Measurements from ENCODE around the gene UTS2B.
"Not testable (repeated sequence)": the region's sequence is repeated elsewhere in the genome, so short reads cannot be mapped to it uniquely, and the experiment has no call there.

UTS2B gene

GRCh38 chr3:191290311-191291025 lies 39.9 kb downstream of the UTS2B start:
- in situ Hi-C loops (cut with HindIII; ENCODE audit: low sequenced_read_pairs), result no loop called here

GRCh38 chr3:191283400-191283799 lies 46.9 kb downstream of the UTS2B start:
- in situ Hi-C loops (cut with HindIII; ENCODE audit: low sequenced_read_pairs), result no loop called here

DNA sequence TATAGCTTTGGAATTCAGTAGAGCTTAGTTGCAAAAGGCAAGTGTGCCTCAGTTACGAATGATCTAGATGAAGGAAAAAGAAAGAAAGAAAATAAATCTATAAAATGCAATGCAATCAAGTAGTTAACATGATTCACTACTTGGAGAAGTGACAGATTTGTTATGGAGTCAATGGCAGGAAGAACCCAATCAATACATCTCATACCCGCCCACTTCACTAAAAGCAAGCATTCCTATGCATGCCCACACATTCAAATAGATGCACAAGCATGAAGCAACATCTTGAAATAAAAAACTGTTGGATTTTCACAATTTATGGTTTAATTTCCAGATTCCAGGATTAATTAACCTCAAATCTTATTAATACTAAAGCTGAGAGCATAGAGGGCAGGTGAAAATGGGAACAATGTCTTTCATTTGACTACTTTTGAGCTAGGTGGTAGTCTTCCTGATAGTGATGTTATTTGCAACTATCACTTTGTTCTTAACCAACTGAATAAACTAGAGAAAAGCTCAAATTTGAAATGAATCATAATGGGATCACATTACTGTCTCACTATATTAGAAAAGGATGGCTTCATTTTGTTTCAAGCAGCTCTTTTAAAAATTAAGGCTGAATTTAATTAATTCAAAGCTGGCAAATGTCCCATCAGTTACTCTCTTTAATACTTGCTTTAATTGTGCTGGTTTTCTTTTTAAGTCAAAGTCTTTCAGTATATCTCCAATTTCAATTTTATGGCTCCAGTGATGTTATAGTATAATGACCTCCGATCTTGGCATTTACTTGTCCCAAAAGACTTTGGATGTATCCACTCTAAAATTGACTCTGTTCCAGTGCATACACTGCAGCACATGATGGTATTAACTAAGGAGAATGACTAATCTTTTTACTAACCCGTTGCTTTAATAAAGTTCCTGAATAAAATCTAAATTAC lies 47.8 kb downstream of the UTS2B start:
- in situ Hi-C loops (cut with HindIII; ENCODE audit: low sequenced_read_pairs), result no loop called here

DNA sequence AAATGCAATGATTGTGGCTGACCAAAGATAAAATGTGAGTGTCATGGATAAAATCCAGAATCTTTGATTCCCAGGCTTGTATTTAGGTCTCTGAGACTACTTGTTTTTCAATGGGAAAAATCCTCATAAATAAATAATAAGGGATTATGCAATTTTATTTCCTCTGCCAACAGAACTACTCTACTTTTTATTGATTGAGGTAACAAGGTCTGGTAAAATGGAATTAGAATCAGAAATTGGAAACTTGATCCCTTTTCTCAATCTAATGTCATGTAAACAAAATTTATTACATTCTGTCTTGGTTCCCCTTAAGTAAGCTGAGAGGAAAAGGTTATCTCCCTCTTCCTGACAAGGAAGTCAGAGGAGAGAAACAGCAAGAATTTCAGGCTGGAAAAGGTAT lies 49.4 kb downstream of the UTS2B start:
- in situ Hi-C loops (cut with HindIII; ENCODE audit: low sequenced_read_pairs), result no loop called here

DNA sequence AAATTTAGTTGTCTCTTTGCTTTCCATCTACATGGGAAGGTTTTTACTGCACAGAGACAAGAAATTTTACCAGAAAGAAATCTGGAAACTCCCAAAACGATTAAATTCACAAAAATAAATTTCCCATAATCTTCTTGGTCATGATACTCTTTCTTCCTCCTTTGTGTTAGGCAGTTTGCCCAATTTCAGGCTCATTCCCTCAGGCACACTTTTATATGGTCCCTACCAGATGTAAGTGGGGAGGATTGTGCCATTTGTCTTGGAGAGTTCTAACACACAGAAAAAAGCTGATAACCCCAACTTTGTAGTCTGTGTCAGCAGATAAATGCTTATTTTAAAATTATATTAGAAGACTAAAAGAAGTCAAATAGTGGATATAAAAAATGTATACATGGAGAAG lies 50.2 kb downstream of the UTS2B start:
- in situ Hi-C loops (cut with HindIII; ENCODE audit: low sequenced_read_pairs), result no loop called here

- in situ Hi-C loops (cut with HindIII; ENCODE audit: low sequenced_read_pairs), result no loop called here
Observed at GRCh38 chr3:191275751-191276150, 54.6 kb downstream of the UTS2B start.

- in situ Hi-C loops (cut with HindIII; ENCODE audit: low sequenced_read_pairs), result not testable (repeated sequence)
Observed at GRCh38 chr3:191275244-191275643, 55.1 kb downstream of the UTS2B start.

DNA sequence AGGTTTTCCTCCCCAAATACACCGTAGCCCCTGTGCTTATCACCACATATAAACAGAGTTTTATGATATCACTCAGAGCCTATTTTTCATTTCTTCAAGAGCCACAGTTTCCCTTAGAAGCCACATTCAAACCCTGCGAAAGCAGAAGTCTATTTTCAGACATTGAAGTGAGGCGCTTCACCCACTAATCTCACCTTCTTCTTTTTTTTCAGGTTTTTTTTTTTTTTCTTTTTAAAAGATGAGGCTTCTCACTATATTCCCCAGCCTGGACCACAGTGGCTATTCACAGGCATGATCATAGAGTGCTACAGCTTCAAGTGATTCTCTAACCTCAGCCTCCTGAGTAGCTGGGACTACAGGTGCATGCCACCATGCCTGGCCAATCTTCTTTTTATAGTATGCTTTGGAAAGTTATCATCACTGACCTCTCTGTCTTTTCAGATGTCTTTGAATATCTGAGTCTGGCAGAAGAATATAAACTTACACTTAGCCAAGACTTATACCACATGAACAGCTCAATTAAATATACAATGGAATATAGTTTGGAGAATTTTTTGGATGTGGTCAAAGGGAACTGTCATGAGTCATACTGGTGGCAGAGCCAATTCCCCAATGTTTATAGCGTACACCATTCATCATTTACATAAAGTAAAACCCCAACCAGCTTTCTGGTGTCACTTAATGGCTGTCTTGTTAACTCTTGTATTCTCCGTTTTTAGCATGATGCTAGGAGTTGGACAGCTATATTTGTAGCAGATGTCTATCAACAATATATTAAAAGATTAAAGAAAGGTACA lies 60.8 kb downstream of the UTS2B start:
- in situ Hi-C loops (cut with HindIII; ENCODE audit: low sequenced_read_pairs), result no loop called here

- in situ Hi-C loops (cut with HindIII; ENCODE audit: low sequenced_read_pairs), result no loop called here
Observed at GRCh38 chr3:191268737-191269136, 61.6 kb downstream of the UTS2B start.

- in situ Hi-C loops (cut with HindIII; ENCODE audit: low sequenced_read_pairs), result no loop called here
Observed at GRCh38 chr3:191263850-191264249, 66.5 kb downstream of the UTS2B start.

DNA sequence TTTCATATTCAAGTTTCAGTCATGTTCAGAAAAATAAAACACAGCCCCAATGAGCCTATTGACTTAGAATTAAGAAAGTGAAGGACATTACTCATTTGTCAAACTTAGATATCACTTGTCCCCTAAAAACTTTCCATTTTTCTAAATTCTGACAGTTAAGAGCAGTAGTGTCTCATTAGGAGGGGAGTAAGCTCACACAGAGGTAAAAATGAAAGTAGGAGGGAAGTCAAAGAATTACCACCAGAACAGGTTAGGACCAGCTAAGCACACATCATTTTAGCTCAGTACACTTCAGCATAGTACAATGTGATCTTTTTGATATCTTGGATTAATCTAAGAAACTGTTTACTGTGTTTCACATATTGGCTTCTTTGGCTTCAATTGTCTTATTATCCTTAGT lies 67.0 kb downstream of the UTS2B start:
- in situ Hi-C loops (cut with HindIII; ENCODE audit: low sequenced_read_pairs), result no loop called here

DNA sequence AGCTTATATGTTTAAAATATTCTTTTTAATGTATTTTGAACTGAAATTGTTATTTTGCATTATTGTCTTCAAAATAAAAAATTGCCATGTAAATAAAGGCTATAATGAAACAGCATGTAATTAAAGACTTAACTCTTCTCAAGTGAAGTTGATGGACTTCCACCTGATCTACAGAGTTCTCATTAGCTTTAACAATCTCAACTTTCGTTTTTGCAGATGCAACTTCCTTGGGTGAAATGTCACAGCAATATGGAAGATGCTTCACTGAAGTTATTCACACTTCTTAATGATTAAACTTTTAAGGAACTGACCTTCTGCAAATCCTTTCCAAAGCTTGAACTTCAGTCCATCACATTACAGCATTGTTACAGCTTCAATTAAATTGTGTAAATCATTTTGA lies 67.7 kb downstream of the UTS2B start:
- in situ Hi-C loops (cut with HindIII; ENCODE audit: low sequenced_read_pairs), result no loop called here

- in situ Hi-C loops (cut with HindIII; ENCODE audit: low sequenced_read_pairs), result no loop called here
Observed at GRCh38 chr3:191261304-191261638, 69.1 kb downstream of the UTS2B start.

- in situ Hi-C loops (cut with HindIII; ENCODE audit: low sequenced_read_pairs), result no loop called here
Observed at GRCh38 chr3:191260431-191261303, 69.7 kb downstream of the UTS2B start.

GRCh38 chr3:191259486-191259885 lies 70.8 kb downstream of the UTS2B start:
- in situ Hi-C loops (cut with HindIII; ENCODE audit: low sequenced_read_pairs), result no loop called here

DNA sequence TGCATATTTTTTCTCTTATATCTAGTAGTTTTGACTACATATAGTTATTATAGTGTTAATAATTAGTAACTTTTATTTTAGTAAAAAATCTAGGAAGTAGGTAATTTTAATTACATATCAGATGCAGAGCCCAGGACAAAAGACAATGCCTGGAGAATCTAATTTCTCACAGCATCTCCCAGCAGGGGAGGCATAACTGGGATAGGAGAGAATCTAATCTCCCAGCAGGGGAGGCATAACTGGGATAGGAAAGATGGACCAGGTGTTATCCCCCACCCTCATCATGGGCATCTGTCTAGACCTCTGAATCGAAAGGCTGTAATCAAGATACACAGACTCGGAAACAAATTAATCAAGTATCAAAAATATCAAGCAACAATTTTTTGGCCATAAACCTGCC lies 73.0 kb downstream of the UTS2B start:
- in situ Hi-C loops (cut with HindIII; ENCODE audit: low sequenced_read_pairs), result no loop called here

- in situ Hi-C loops (cut with HindIII; ENCODE audit: low sequenced_read_pairs), result no loop called here
Observed at GRCh38 chr3:191256405-191256804, 73.9 kb downstream of the UTS2B start.

DNA sequence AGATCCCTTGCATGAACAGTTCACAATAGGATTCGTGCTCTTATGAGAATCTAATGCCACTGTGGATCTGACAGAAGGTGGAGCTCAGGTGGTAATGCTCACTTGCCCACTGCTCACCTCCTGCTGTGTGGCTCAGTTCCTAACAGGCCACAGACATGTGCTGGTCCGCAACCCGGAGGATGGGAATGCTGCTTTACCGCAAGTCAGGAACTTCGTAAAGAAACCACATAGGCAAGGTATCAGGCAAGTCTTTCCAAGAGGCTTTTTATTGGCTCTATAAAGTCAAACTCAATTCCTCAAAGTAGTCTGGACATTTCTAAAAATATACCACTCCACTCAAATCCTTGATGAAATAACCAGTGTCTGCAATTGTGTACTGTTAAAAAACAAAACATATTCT lies 75.2 kb downstream of the UTS2B start:
- in situ Hi-C loops (cut with HindIII; ENCODE audit: low sequenced_read_pairs), result no loop called here

GRCh38 chr3:191254098-191254873 lies 76.0 kb downstream of the UTS2B start:
- in situ Hi-C loops (cut with HindIII; ENCODE audit: low sequenced_read_pairs), result no loop called here
